H9 (cell line): ENCODE results near the gene ADA. TPM values are rescaled to one million over a fixed set of nuclear protein-coding genes. Genes with fewer than 3 reads are reported as not detected.

Experiments used
- DNase-seq: peaks from one replicate; pipeline ENCODE4 v3.0.0-alpha.2; 2017
- H2AFZ ChIP-seq: one replicate; pipeline ENCODE4 v1.6.1; 2013; ENCODE audit warnings: mild to moderate bottlenecking, low read length, control low read depth, moderate library complexity
- H2AK5ac ChIP-seq: 2 replicates; pipeline ENCODE4 v1.6.1; 2013; ENCODE audit warnings: low read length, control low read depth, mixed read lengths; ENCODE audit not compliant: insufficient read length
- H2BK120ac ChIP-seq: one replicate; pipeline ENCODE4 v1.6.1; 2013; ENCODE audit warnings: low read depth, mild to moderate bottlenecking, low read length, control low read depth, inconsistent platforms; ENCODE audit not compliant: poor library complexity, severe bottlenecking
- H2BK12ac ChIP-seq: 2 replicates; pipeline ENCODE4 v1.6.1; 2013; ENCODE audit warnings: low read length, control low read depth, mixed read lengths, low read depth; ENCODE audit not compliant: insufficient read length
- H2BK15ac ChIP-seq: 2 replicates; pipeline ENCODE4 v1.6.1; 2013; ENCODE audit warnings: low read depth, low read length, control low read depth
- H2BK20ac ChIP-seq: one replicate; pipeline ENCODE4 v1.6.1; 2013; ENCODE audit warnings: low read depth, mild to moderate bottlenecking, low read length, control low read depth, inconsistent platforms; ENCODE audit not compliant: poor library complexity, severe bottlenecking
- H2BK5ac ChIP-seq: 2 replicates; pipeline ENCODE4 v1.6.1; 2013; ENCODE audit warnings: low read length, control low read depth, mixed read lengths; ENCODE audit not compliant: insufficient read length
- H3K14ac ChIP-seq: 2 replicates; pipeline ENCODE4 v1.6.1; 2013; ENCODE audit warnings: low read length, control low read depth; ENCODE audit not compliant: insufficient read depth
- H3K18ac ChIP-seq: 2 replicates; pipeline ENCODE4 v1.6.1; 2013; ENCODE audit warnings: low read depth, mild to moderate bottlenecking, mixed read lengths, low read length, control low read depth; ENCODE audit not compliant: insufficient read length
- H3K23ac ChIP-seq: 2 replicates; pipeline ENCODE4 v1.6.1; 2013; ENCODE audit warnings: low read length, control low read depth, mixed read lengths, low read depth; ENCODE audit not compliant: insufficient read length
- H3K23me2 ChIP-seq: 2 replicates; pipeline ENCODE4 v1.6.1; 2013; ENCODE audit warnings: low read depth, mild to moderate bottlenecking, mixed read lengths, low read length, control low read depth; ENCODE audit not compliant: insufficient read length, poor library complexity, severe bottlenecking
- H3K27ac ChIP-seq: 2 replicates; pipeline ENCODE4 v1.5.1; 2013; ENCODE audit warnings: low read length, control low read depth, mixed read lengths, low read depth; ENCODE audit not compliant: insufficient read length
- H3K27me3 ChIP-seq: 2 replicates; pipeline ENCODE4 v1.6.1; 2013; ENCODE audit warnings: low read length, control low read depth, inconsistent platforms; ENCODE audit not compliant: insufficient read depth
- H3K4ac ChIP-seq: 2 replicates; pipeline ENCODE4 v1.6.1; 2013; ENCODE audit warnings: low read depth, mild to moderate bottlenecking, control low read depth, inconsistent platforms, low read length, moderate library complexity
- H3K4me1 ChIP-seq: 2 replicates; pipeline ENCODE4 v1.6.1; 2013; ENCODE audit warnings: low read length, control low read depth, inconsistent platforms; ENCODE audit not compliant: insufficient read depth
- H3K4me2 ChIP-seq: 2 replicates; pipeline ENCODE4 v1.6.1; 2013; ENCODE audit warnings: low read length, control low read depth, mixed read lengths; ENCODE audit not compliant: insufficient read length, insufficient read depth
- H3K56ac ChIP-seq: 2 replicates; pipeline ENCODE4 v1.6.1; 2013; ENCODE audit warnings: low read depth, mild to moderate bottlenecking, mixed read lengths, low read length, control low read depth; ENCODE audit not compliant: insufficient read length
- H3K79me1 ChIP-seq: 2 replicates; pipeline ENCODE4 v1.6.1; 2013; ENCODE audit warnings: low read depth, mild to moderate bottlenecking, moderate library complexity, low read length, control low read depth, inconsistent platforms; ENCODE audit not compliant: insufficient read depth, poor library complexity, severe bottlenecking
- H3K79me2 ChIP-seq: 2 replicates; pipeline ENCODE4 v1.6.1; 2013; ENCODE audit warnings: low read length, control low read depth, inconsistent platforms; ENCODE audit not compliant: insufficient read depth
- H3K9ac ChIP-seq: 2 replicates; pipeline ENCODE4 v1.6.1; 2013; ENCODE audit warnings: low read length, control low read depth, mixed read lengths; ENCODE audit not compliant: insufficient read length; ENCODE audit errors: extremely low read depth
- H3K9me3 ChIP-seq: one replicate; pipeline ENCODE4 v1.6.1; 2013; ENCODE audit warnings: low read depth, low read length, inconsistent platforms; ENCODE audit not compliant: control insufficient read depth
- H3T11ph ChIP-seq: one replicate; pipeline ENCODE4 v1.6.1; 2013; ENCODE audit warnings: mild to moderate bottlenecking, low read length, control low read depth, inconsistent platforms
- H4K20me1 ChIP-seq: one replicate; pipeline ENCODE4 v1.6.1; 2013; ENCODE audit not compliant: control insufficient read depth, insufficient read length, insufficient read depth
- H4K5ac ChIP-seq: 2 replicates; pipeline ENCODE4 v1.6.1; 2013; ENCODE audit warnings: low read depth, mild to moderate bottlenecking, mixed read lengths, low read length, control low read depth; ENCODE audit not compliant: insufficient read length
- H4K8ac ChIP-seq: replicated peaks from 2 replicates; pipeline ENCODE4 v1.6.1; 2013; ENCODE audit warnings: low read length, control low read depth, mixed read lengths, low read depth; ENCODE audit not compliant: insufficient read length
- H4K91ac ChIP-seq: 2 replicates; pipeline ENCODE4 v1.6.1; 2013; ENCODE audit warnings: low read depth, mild to moderate bottlenecking, moderate library complexity, mixed read lengths, low read length, control low read depth; ENCODE audit not compliant: insufficient read length
- H3K27ac Mint-ChIP-seq, 3 experiments: 2 replicates in 2 of 3; 3 replicates in 1 of 3; pipeline ENCODE4 v1.8.0; 2020 to 2021; ENCODE audit warnings: mixed read lengths in 3 of 3, mild to moderate bottlenecking in 1 of 3, moderate library complexity in 1 of 3
- H3K27me3 Mint-ChIP-seq: 2 replicates; pipeline ENCODE4 v1.8.0; 2021; ENCODE audit warnings: low read depth, mild to moderate bottlenecking, moderate library complexity, mixed read lengths
- H3K36me3 Mint-ChIP-seq, 3 experiments: 2 replicates in 2 of 3; 3 replicates in 1 of 3; pipeline ENCODE4 v1.8.0; 2020 to 2021; ENCODE audit warnings: low read depth in 3 of 3, mixed read lengths in 3 of 3; ENCODE audit not compliant: insufficient read depth in 1 of 3
- H3K4me1 Mint-ChIP-seq, 2 experiments: 2 replicates each; pipeline ENCODE4 v1.8.0; 2020; ENCODE audit warnings: mixed read lengths in 2 of 2
- H3K4me3 Mint-ChIP-seq, 2 experiments: 2 replicates in 1 of 2; 3 replicates in 1 of 2; pipeline ENCODE4 v1.8.0; 2020 to 2021; ENCODE audit warnings: mild to moderate bottlenecking in 2 of 2, mixed read lengths in 2 of 2, moderate library complexity in 1 of 2
- H3K9me3 Mint-ChIP-seq, 2 experiments: 2 replicates in 1 of 2; 3 replicates in 1 of 2; pipeline ENCODE4 v1.8.0; 2020; ENCODE audit warnings: mild to moderate bottlenecking in 2 of 2, mixed read lengths in 2 of 2, moderate library complexity in 1 of 2
- WGBS: extraction: QIAGEN DNeasy Blood & Tissue Kit; methylation state at CpG from one replicate; pipeline ENCODE4 v1.1.7; 2013; ENCODE audit warnings: missing lambda C conversion rate, low lambda C conversion rate, mixed read lengths; ENCODE audit not compliant: insufficient read length; ENCODE audit errors: extremely low coverage; 5-methylcytosine and 5-hydroxymethylcytosine counted together
- total RNA-seq: library from RNA; stranded (reverse); gene quantifications from 2 replicates; pipeline ENCODE4 v1.2.1, GENCODE V29; 2021
- TF ChIP-seq, protein P1 (sequence below): fragments of 200-600 bp; sonication (generic); conservative IDR thresholded peaks from 3 replicates; pipeline ENCODE4 v1.8.0; 2021; ENCODE audit warnings: antibody characterized with exemption, mild to moderate bottlenecking

Gene ADA
- total RNA-seq, 1 experiment from 2014 or later: 22.0 TPM

DNA sequence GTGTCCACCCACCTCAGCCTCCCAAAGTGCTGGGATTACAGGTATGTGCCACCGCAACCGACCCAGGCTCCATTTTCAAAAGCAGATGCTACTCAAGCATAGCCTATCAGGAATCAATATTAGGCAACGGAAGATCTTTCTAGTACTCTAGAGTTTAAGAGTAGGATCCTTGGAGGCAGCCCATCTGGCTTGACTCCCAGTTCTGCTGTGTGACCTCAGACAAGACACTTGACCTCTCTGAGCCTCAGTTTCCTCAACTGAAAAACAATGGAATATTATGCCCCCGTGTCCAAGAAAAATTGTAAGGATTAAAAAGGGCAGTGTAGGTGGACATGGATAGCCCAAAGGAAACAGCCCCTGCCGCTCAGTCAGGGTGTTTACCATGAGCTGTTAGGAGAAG, 14.5 kb downstream of the ADA start:
- H3K18ac ChIP-seq: no peak overlapping the region
- H2AFZ ChIP-seq: no peak overlapping the region
- no peaks in the 10 kb centered on the region for H3K23me2 ChIP-seq
- H3K27ac ChIP-seq: no peak overlapping the region
- no peak overlapping the region for H3K56ac ChIP-seq
- H3T11ph ChIP-seq: no peak overlapping the region
- no peak overlapping the region for H3K4me2 ChIP-seq
- Mint-ChIP-seq H3K27me3 (no peaks in the 10 kb centered on the region), H3K9me3 (peaks cover 2 to 4% of the 10 kb centered on the region in 2 experiments; a peak in 1 of 5 replicates), H3K36me3 (peaks cover 0 to 17% (median 12%) of the 10 kb centered on the region in 3 experiments; a peak in 6 of 7 replicates), H3K4me3 (no peak overlapping the region), H3K27ac (no peak overlapping the region), H3K4me1 (peaks cover 12 to 18% of the 10 kb centered on the region in 2 experiments)
- H3K4ac ChIP-seq: no peak overlapping the region
- H4K5ac ChIP-seq: no peak overlapping the region
- no peak overlapping the region for H2AK5ac ChIP-seq
- H3K79me2 ChIP-seq: no peaks in the 10 kb centered on the region
- TF ChIP-seq, protein P1, sequence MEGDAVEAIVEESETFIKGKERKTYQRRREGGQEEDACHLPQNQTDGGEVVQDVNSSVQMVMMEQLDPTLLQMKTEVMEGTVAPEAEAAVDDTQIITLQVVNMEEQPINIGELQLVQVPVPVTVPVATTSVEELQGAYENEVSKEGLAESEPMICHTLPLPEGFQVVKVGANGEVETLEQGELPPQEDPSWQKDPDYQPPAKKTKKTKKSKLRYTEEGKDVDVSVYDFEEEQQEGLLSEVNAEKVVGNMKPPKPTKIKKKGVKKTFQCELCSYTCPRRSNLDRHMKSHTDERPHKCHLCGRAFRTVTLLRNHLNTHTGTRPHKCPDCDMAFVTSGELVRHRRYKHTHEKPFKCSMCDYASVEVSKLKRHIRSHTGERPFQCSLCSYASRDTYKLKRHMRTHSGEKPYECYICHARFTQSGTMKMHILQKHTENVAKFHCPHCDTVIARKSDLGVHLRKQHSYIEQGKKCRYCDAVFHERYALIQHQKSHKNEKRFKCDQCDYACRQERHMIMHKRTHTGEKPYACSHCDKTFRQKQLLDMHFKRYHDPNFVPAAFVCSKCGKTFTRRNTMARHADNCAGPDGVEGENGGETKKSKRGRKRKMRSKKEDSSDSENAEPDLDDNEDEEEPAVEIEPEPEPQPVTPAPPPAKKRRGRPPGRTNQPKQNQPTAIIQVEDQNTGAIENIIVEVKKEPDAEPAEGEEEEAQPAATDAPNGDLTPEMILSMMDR: no peak
- H2BK120ac ChIP-seq: no peak overlapping the region
- H2BK15ac ChIP-seq: no peak overlapping the region
- H3K9me3 ChIP-seq: no peaks in the 10 kb centered on the region
- H4K8ac ChIP-seq: no peak overlapping the region
- H3K14ac ChIP-seq: no peak overlapping the region
- H3K4me1 ChIP-seq: peaks cover 3% of the 10 kb centered on the region; the same call in 1 of the 2 replicates
- no peak for DNase-seq
- no CpG with 5 or more reads among the region's 5 CpGs for WGBS
- H2BK5ac ChIP-seq: no peak overlapping the region
- H4K20me1 ChIP-seq: no peaks in the 10 kb centered on the region
- H2BK12ac ChIP-seq: no peak overlapping the region
- H4K91ac ChIP-seq: no peak overlapping the region
- H2BK20ac ChIP-seq: no peak overlapping the region
- no peaks in the 10 kb centered on the region for H3K79me1 ChIP-seq
- H3K27me3 ChIP-seq: no peaks in the 10 kb centered on the region
- no peak overlapping the region for H3K9ac ChIP-seq
- H3K23ac ChIP-seq: no peak overlapping the region
